ENCODE measurements around the gene DAAM2. TPM values are rescaled to one million over a fixed set of nuclear protein-coding genes. Genes with fewer than 3 reads are reported as not detected.

Gene DAAM2
- not detected for total RNA-seq
- not detected for polyA plus RNA-seq

DNA sequence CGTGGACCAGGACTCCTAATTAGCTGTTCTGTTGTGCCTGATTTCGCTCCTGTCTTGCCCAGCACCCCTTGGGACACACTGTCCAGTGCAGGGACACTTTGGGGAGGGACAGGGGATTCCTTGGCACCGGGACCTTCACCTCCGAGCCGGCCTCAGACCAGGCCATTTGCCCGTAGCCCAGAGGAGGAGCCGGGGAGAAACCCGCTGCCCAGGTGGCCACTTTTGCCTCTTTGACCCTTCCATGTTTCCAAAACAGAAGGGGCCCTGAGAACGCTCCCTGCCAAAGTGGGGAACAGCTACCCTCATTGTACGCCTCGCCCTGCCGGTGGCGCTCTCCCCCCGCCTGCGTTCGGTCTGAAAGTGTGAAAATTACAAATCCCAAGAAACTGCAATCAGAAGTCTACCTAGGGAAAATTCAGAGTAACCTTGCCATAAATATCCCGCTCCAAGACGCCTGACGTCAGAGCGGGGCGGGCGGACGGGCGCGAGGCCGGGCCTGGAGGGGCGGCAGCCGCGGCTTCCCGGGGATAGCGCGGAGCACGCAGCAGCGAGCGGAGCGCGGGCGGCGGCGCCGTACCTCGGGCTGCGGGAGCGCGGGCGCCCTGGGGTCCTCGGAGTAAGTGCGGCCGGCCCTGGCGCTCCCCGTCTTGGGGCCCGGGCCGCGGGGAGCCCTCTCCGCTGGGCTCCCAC lies at the start of gene DAAM2:
Gene DAAM2, plus strand, starts transcription at position 527 of the 690 bp plus-strand sequence. CDS start 63,927 bp downstream, outside the sequence.
- Mint-ChIP-seq H3K4me3 (peak within 1 kb of the TSS in 1 of 8 donors; percentile 26), H3K27ac (no peak within 1 kb of the TSS), H3K9me3 (peaks cover 0 to 2% (median 0%) of the 10 kb centered on the region in 8 donors), H3K27me3 (peaks cover 31 to 39% of the 10 kb centered on the region in 2 donors), H3K36me3 (no peaks in the 10 kb centered on the region), H3K4me1 (no peaks in the 10 kb centered on the region)
- intact Hi-C loops (cut with micrococcal nuclease) = no loop called here
- Histone ChIP-seq H3K9me3 (ENCODE audit: control insufficient read depth in 1 of 2, low read length in 2 of 2) (no peaks in the 10 kb centered on the region), H3K4me1 (ENCODE audit: insufficient read depth, low read length) (no peaks in the 10 kb centered on the region), H3K36me3 (ENCODE audit: insufficient read depth, low read length) (no peaks in the 10 kb centered on the region), H3K27ac (ENCODE audit: low read depth, low read length) (no peak within 1 kb of the TSS), H3K27me3 (ENCODE audit: insufficient read depth, low read length) (peaks cover 9% of the 10 kb centered on the region), H3K4me3 (ENCODE audit: low read length in 2 of 2) (no peak within 1 kb of the TSS)
- ChIA-PET POLR2A (ENCODE audit: partially characterized antibody) (no interaction called here), CTCF (ENCODE audit: partially characterized antibody) (no interaction called here)
- no peak for DNase-seq

DNA sequence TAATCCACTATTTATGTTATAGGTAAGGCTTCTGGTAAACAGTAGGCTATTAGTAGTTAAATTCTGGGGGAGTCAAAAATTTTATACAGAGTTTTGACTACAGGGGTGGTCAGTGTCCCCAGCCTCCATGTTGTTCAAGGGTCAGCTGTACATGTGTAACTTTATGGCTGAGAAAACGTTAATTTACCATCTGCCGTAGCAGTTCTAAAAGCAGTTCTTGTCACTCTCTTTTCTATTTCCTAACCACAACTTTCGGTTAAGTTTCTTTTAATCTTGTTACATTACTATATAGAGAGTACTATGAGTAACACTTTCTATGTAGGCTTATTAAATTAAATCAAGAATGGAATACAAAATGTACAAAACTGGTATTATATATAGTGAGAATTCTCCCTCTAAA lies 45.4 kb upstream of the DAAM2 start:
- CTCF ChIA-PET (ENCODE audit: partially characterized antibody) = no interaction called here
- H3K9me3 ChIP-seq (ENCODE audit: control insufficient read depth in 1 of 2, low read length in 2 of 2) = no peaks in the 10 kb centered on the region
- H3K9me3 Mint-ChIP-seq = peaks cover 0 to 8% (median under 1%) of the 10 kb centered on the region in 8 donors
- intact Hi-C loops (cut with micrococcal nuclease) = no loop called here
- H3K27me3 Mint-ChIP-seq = no peaks in the 10 kb centered on the region
- H3K36me3 Mint-ChIP-seq = no peaks in the 10 kb centered on the region
- H3K27me3 ChIP-seq (ENCODE audit: insufficient read depth, low read length) = no peaks in the 10 kb centered on the region
- H3K4me1 Mint-ChIP-seq = no peaks in the 10 kb centered on the region
- H3K4me1 ChIP-seq (ENCODE audit: insufficient read depth, low read length) = no peaks in the 10 kb centered on the region
- no peak overlapping the region for H3K27ac ChIP-seq (ENCODE audit: low read depth, low read length)
- POLR2A ChIA-PET (ENCODE audit: partially characterized antibody) = no interaction called here
- H3K36me3 ChIP-seq (ENCODE audit: insufficient read depth, low read length) = no peaks in the 10 kb centered on the region
- no peak overlapping the region for H3K4me3 ChIP-seq (ENCODE audit: low read length in 2 of 2)
- no peak overlapping the region for H3K4me3 Mint-ChIP-seq
- DNase-seq = no peak
- H3K27ac Mint-ChIP-seq = no peak overlapping the region

DNA sequence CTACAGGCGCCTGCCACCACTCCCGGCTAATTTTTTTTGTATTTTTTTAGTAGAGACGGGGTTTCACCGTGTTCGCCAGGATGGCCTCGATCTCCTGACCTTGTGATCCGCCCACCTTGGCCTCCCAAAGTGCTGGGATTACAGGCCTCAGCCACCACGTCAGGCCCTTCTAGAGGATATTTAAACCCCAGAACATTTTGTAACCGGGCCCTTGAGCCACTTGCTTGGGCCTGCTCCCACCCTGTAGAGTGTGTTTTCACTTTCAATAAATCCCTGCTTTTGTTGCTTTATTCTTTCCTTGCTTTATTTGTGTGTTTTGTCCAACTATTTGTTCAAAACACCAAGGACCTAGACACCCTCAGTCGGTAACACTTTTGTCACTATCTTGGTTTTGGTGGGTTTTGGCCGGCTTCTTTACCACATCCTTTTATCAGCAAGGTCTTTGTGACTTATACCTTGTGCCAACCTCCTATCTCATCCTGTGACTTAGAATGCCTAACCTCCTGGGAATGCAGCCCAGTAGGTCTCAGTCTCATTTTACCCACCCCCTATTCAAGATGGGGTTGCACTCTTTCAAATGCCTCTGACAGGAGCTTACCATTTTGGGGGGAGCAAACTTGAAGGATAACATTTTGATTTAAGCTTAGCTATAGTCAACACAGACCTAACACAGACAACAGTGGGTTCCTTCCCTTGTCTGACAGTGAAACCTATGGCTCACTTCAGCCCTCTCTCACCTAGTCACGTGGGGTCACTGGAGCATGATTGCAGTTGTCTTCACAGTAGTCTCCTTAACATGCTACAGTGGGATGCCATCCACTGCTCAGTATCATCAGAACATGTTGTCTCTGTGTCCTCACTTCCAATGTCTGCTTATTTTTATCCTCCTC lies 39.1 kb upstream of the DAAM2 start:
- no peak for DNase-seq
- Histone ChIP-seq H3K4me3 (ENCODE audit: low read length in 2 of 2) (no peak overlapping the region), H3K27me3 (ENCODE audit: insufficient read depth, low read length) (no peaks in the 10 kb centered on the region), H3K9me3 (ENCODE audit: control insufficient read depth in 1 of 2, low read length in 2 of 2) (no peaks in the 10 kb centered on the region), H3K4me1 (ENCODE audit: insufficient read depth, low read length) (no peaks in the 10 kb centered on the region), H3K36me3 (ENCODE audit: insufficient read depth, low read length) (no peaks in the 10 kb centered on the region), H3K27ac (ENCODE audit: low read depth, low read length) (no peak overlapping the region)
- Mint-ChIP-seq H3K4me1 (no peaks in the 10 kb centered on the region), H3K36me3 (no peaks in the 10 kb centered on the region), H3K9me3 (peaks cover 0 to 2% (median 0%) of the 10 kb centered on the region in 8 donors), H3K27ac (no peak overlapping the region), H3K27me3 (peaks cover 0 to 2% of the 10 kb centered on the region in 2 donors), H3K4me3 (no peak overlapping the region)
- CTCF ChIA-PET (ENCODE audit: partially characterized antibody) = no interaction called here
- intact Hi-C loops (cut with micrococcal nuclease) = no loop called here
- POLR2A ChIA-PET (ENCODE audit: partially characterized antibody) = no interaction called here

DNA sequence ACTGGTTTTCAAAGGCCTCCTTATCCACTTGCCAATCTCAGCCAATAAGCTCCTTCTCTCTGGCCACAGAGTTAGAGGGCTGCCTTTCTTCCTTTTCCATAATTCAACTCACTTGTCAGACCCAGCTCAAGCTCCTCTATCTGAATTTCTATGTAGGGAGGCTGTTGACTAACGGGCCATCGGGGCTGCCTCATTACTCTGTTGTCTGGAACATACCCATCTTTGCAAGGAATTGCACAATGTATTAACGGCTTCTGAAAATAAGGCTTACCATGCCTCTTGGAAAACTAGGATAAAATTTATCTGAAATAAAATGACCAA lies 38.5 kb upstream of the DAAM2 start:
- Mint-ChIP-seq H3K27ac (no peak overlapping the region), H3K36me3 (no peaks in the 10 kb centered on the region), H3K9me3 (peaks cover 0 to 2% (median 0%) of the 10 kb centered on the region in 8 donors), H3K27me3 (peaks cover 0 to 2% of the 10 kb centered on the region in 2 donors), H3K4me3 (no peak overlapping the region), H3K4me1 (no peaks in the 10 kb centered on the region)
- no peak for DNase-seq
- intact Hi-C loops (cut with micrococcal nuclease) = no loop called here
- CTCF ChIA-PET (ENCODE audit: partially characterized antibody) = no interaction called here
- no peaks in the 10 kb centered on the region for H3K9me3 ChIP-seq (ENCODE audit: control insufficient read depth in 1 of 2, low read length in 2 of 2)
- no peak overlapping the region for H3K4me3 ChIP-seq (ENCODE audit: low read length in 2 of 2)
- no peaks in the 10 kb centered on the region for H3K36me3 ChIP-seq (ENCODE audit: insufficient read depth, low read length)
- H3K4me1 ChIP-seq (ENCODE audit: insufficient read depth, low read length) = no peaks in the 10 kb centered on the region
- no peak overlapping the region for H3K27ac ChIP-seq (ENCODE audit: low read depth, low read length)
- POLR2A ChIA-PET (ENCODE audit: partially characterized antibody) = no interaction called here
- H3K27me3 ChIP-seq (ENCODE audit: insufficient read depth, low read length) = no peaks in the 10 kb centered on the region

DNA sequence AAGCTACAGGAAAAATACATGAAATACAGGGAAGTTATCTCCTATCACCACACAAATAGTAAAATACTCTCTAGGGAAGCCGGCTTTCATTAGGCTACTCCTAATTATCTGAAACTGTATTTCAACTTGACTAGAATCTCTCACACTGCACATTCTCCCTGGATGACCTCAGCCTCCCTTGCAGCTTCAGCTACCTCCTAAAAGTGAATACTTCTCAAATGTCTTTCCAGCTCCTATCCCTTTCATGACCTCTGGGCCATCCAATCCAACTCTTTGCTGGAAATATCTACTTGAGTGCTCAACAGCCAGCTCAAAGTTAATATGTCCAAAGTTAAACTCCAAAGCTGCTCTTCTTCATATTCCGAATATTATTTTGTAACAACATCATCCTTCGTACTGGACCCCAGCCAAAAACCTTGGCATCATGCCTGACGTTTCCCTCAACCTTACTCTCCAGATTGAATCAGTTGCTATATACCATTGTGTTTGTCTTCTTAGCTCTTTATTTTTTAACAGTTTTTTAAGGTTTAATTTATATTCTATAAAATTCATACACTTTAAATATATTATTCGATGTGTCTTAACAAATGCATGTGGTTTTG lies 37.6 kb upstream of the DAAM2 start:
- H3K36me3 Mint-ChIP-seq = no peaks in the 10 kb centered on the region
- intact Hi-C loops (cut with micrococcal nuclease) = no loop called here
- Histone ChIP-seq H3K4me3 (ENCODE audit: low read length in 2 of 2) (no peak overlapping the region), H3K9me3 (ENCODE audit: control insufficient read depth in 1 of 2, low read length in 2 of 2) (no peaks in the 10 kb centered on the region), H3K36me3 (ENCODE audit: insufficient read depth, low read length) (no peaks in the 10 kb centered on the region), H3K4me1 (ENCODE audit: insufficient read depth, low read length) (no peaks in the 10 kb centered on the region), H3K27me3 (ENCODE audit: insufficient read depth, low read length) (no peaks in the 10 kb centered on the region), H3K27ac (ENCODE audit: low read depth, low read length) (no peak overlapping the region)
- H3K27ac Mint-ChIP-seq = no peak overlapping the region
- DNase-seq = no peak
- peaks cover 0 to 2% (median 0%) of the 10 kb centered on the region in 8 donors for H3K9me3 Mint-ChIP-seq
- ChIA-PET CTCF (ENCODE audit: partially characterized antibody) (no interaction called here), POLR2A (ENCODE audit: partially characterized antibody) (no interaction called here)
- no peaks in the 10 kb centered on the region for H3K4me1 Mint-ChIP-seq
- no peak overlapping the region for H3K4me3 Mint-ChIP-seq
- peaks cover 0 to 2% of the 10 kb centered on the region in 2 donors for H3K27me3 Mint-ChIP-seq

DNA sequence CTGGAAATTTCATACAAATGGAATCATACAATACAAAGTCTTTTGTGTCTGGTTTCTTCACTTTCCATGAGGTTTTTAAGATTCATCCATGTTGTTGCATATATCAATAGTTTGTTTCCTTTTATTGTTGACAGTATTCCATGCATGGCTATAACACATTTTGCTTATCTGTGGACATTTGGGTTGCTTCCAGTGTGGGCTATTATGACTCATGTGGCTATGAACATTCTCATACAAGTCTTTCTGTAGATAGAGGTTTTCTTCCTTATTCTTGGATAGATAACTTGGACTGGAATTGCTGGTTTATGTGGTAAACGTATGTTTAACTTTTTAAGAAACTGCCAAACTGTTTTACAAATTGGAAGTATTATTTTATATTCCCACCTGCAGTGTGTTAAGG lies 36.9 kb upstream of the DAAM2 start:
- Histone ChIP-seq H3K27ac (ENCODE audit: low read depth, low read length) (no peak overlapping the region), H3K4me3 (ENCODE audit: low read length in 2 of 2) (no peak overlapping the region), H3K9me3 (ENCODE audit: control insufficient read depth in 1 of 2, low read length in 2 of 2) (no peaks in the 10 kb centered on the region), H3K36me3 (ENCODE audit: insufficient read depth, low read length) (no peaks in the 10 kb centered on the region), H3K27me3 (ENCODE audit: insufficient read depth, low read length) (no peaks in the 10 kb centered on the region), H3K4me1 (ENCODE audit: insufficient read depth, low read length) (no peaks in the 10 kb centered on the region)
- H3K4me3 Mint-ChIP-seq = no peak overlapping the region
- intact Hi-C loops (cut with micrococcal nuclease) = no loop called here
- peaks cover 0 to 2% of the 10 kb centered on the region in 2 donors for H3K27me3 Mint-ChIP-seq
- DNase-seq = no peak
- ChIA-PET POLR2A (ENCODE audit: partially characterized antibody) (no interaction called here), CTCF (ENCODE audit: partially characterized antibody) (no interaction called here)
- no peak overlapping the region for H3K27ac Mint-ChIP-seq
- H3K4me1 Mint-ChIP-seq = no peaks in the 10 kb centered on the region
- H3K36me3 Mint-ChIP-seq = no peaks in the 10 kb centered on the region
- H3K9me3 Mint-ChIP-seq = peaks cover 0 to 2% (median 0%) of the 10 kb centered on the region in 8 donors

DNA sequence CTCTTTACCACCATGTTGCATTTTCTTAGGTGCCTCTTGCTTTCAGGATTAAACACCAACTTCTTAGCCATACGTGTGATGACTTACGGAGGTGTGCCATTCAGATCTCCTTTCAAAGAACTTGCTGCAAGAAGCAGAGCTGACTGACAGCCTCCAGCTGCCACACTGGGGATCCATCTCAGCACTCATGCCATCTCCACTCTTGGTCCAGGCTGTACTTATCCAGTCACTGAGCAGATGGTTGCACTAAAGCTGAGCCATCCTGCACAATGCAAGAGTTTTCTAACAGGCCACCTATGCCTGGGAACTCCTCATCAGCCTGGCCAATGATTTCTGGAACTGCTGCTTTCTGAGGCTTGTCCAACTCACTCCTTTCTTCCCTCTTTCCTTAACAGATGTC lies 35.6 kb upstream of the DAAM2 start:
- no peak for DNase-seq
- no peak overlapping the region for H3K27ac ChIP-seq (ENCODE audit: low read depth, low read length)
- no peaks in the 10 kb centered on the region for H3K36me3 Mint-ChIP-seq
- H3K27ac Mint-ChIP-seq = no peak overlapping the region
- ChIA-PET POLR2A (ENCODE audit: partially characterized antibody) (no interaction called here), CTCF (ENCODE audit: partially characterized antibody) (no interaction called here)
- no peaks in the 10 kb centered on the region for H3K4me1 Mint-ChIP-seq
- peaks cover 0 to 2% (median 0%) of the 10 kb centered on the region in 8 donors for H3K9me3 Mint-ChIP-seq
- H3K27me3 Mint-ChIP-seq = peaks cover 2 to 3% of the 10 kb centered on the region in 2 donors
- intact Hi-C loops (cut with micrococcal nuclease) = no loop called here
- H3K4me3 Mint-ChIP-seq = no peak overlapping the region
- no peak overlapping the region for H3K4me3 ChIP-seq (ENCODE audit: low read length in 2 of 2)
- H3K4me1 ChIP-seq (ENCODE audit: insufficient read depth, low read length) = no peaks in the 10 kb centered on the region
- H3K9me3 ChIP-seq (ENCODE audit: control insufficient read depth in 1 of 2, low read length in 2 of 2) = no peaks in the 10 kb centered on the region
- no peaks in the 10 kb centered on the region for H3K36me3 ChIP-seq (ENCODE audit: insufficient read depth, low read length)
- H3K27me3 ChIP-seq (ENCODE audit: insufficient read depth, low read length) = no peaks in the 10 kb centered on the region

Measured in CD4-positive, alpha-beta memory T cell (primary cell).